ENCODE results near the gene LRRC8A. TPM values are rescaled to one million over a fixed set of nuclear protein-coding genes. Genes with fewer than 3 reads are reported as not detected.

Gene LRRC8A
- total RNA-seq, 1 donor from 2014 or later: 68.1 TPM

- Histone ChIP-seq H3K4me3 (no peak overlapping the region), H3K27ac (no peak overlapping the region), H3K27me3 (no peaks in the 10 kb centered on the region), H3K36me3 (peaks cover 33% of the 10 kb centered on the region), H3K9me3 (no peaks in the 10 kb centered on the region), H3K4me1 (peaks cover 29% of the 10 kb centered on the region)
- ATAC-seq (no peak), DNase-seq (no peak)
- intact Hi-C loops (cut with DNase I): no loop called here
- TF ChIP-seq CTCF (IDR thresholded peaks at IDR 0.05): no peak
Observed at GRCh38 chr9:128908372-128908771, 26.4 kb downstream of the LRRC8A start.

GRCh38 chr9:128909859-128910258 is 27.9 kb downstream of the LRRC8A start:
- H3K4me1 ChIP-seq: peaks cover 44% of the 10 kb centered on the region
- ATAC-seq: no peak

GRCh38 chr9:128910906-128911305 is 29.0 kb downstream of the LRRC8A start:
- intact Hi-C loops (cut with DNase I): no loop called here
- Histone ChIP-seq H3K4me3 (no peak overlapping the region), H3K27me3 (no peaks in the 10 kb centered on the region), H3K36me3 (peaks cover 37% of the 10 kb centered on the region), H3K4me1 (peaks cover 53% of the 10 kb centered on the region), H3K9me3 (no peaks in the 10 kb centered on the region), H3K27ac (peak overlapping the region; percentile 77)
- ATAC-seq: no peak
- DNase-seq: no peak
- no peak for TF ChIP-seq CTCF (IDR thresholded peaks at IDR 0.05)

More at GRCh38 chr9:128909859-128910258, 27.9 kb downstream of the LRRC8A start:
- Histone ChIP-seq H3K27ac (peak overlapping the region; percentile 42), H3K36me3 (peaks cover 37% of the 10 kb centered on the region), H3K9me3 (no peaks in the 10 kb centered on the region), H3K4me3 (no peak overlapping the region), H3K27me3 (no peaks in the 10 kb centered on the region)
- intact Hi-C loops (cut with DNase I): no loop called here
- no peak for DNase-seq
- no peak for TF ChIP-seq CTCF (IDR thresholded peaks at IDR 0.05)

- intact Hi-C loops (cut with DNase I): no loop called here
- no peak for TF ChIP-seq CTCF (IDR thresholded peaks at IDR 0.05)
- Histone ChIP-seq H3K4me3 (no peak overlapping the region), H3K27ac (peak overlapping the region; percentile 77), H3K36me3 (peaks cover 41% of the 10 kb centered on the region), H3K4me1 (peaks cover 60% of the 10 kb centered on the region), H3K9me3 (no peaks in the 10 kb centered on the region), H3K27me3 (no peaks in the 10 kb centered on the region)
- DNase-seq (peak; percentile 78), ATAC-seq (peak; percentile 61)
Observed at GRCh38 chr9:128911529-128912035, 29.6 kb downstream of the LRRC8A start.

GRCh38 chr9:128912270-128912853 is 30.4 kb downstream of the LRRC8A start:
- Histone ChIP-seq H3K36me3 (peaks cover 39% of the 10 kb centered on the region), H3K4me3 (peak overlapping the region; percentile 5), H3K9me3 (no peaks in the 10 kb centered on the region), H3K4me1 (peaks cover 66% of the 10 kb centered on the region), H3K27ac (peak overlapping the region; percentile 77), H3K27me3 (no peaks in the 10 kb centered on the region)
- peak; percentile 71 for ATAC-seq
- DNase-seq: peak; percentile 76
- TF ChIP-seq CTCF (IDR thresholded peaks at IDR 0.05): no peak
- intact Hi-C loops (cut with DNase I): no loop called here

All from upper lobe of right lung (tissue), 1 donor.